ENCODE data around the gene CNTNAP5. TPM values are rescaled to one million over a fixed set of nuclear protein-coding genes. Genes with fewer than 3 reads are reported as not detected.

The CNTNAP5 gene
- total and polyA plus RNA-seq, 2 of the 4 experiments (the other 2 are of a cell fraction) = not detected

GRCh38 chr2:124713969-124714368, 688.9 kb downstream of the CNTNAP5 start:
- Histone ChIP-seq H3K9me3 (ENCODE audit: control insufficient read depth, insufficient read depth, low read length) (no peaks in the 10 kb centered on the region), H2BK20ac (ENCODE audit: low read depth, low read length) (no peak overlapping the region), H3K27me3 (ENCODE audit: control insufficient read depth, insufficient read depth, low read length) (no peaks in the 10 kb centered on the region), H3K9me1 (ENCODE audit: insufficient read depth, low read length) (no peaks in the 10 kb centered on the region), H4K5ac (ENCODE audit: low read depth, low read length) (no peak overlapping the region), H2BK15ac (ENCODE audit: low read depth, low read length) (no peak overlapping the region), H2BK5ac (ENCODE audit: low read depth, low read length, poor library complexity, severe bottlenecking) (no peak overlapping the region), H3K4me1 (ENCODE audit: control insufficient read depth, insufficient read depth, low read length) (no peaks in the 10 kb centered on the region), H2AK5ac (ENCODE audit: low read depth, low read length) (no peak overlapping the region), H3K18ac (ENCODE audit: low read depth, low read length) (no peak overlapping the region), H3K4ac (ENCODE audit: low read depth, low read length) (no peak overlapping the region), H3K36me3 (ENCODE audit: control insufficient read depth, insufficient read depth, low read length) (no peaks in the 10 kb centered on the region), H3K14ac (replicated peaks; ENCODE audit: low read depth, low read length) (no peak overlapping the region), H2BK120ac (ENCODE audit: low read depth, low read length) (no peak overlapping the region), H3K56ac (ENCODE audit: extremely low read depth, insufficient read depth, low read length) (no peak overlapping the region), H2AK9ac (replicated peaks; ENCODE audit: low read depth, low read length, poor library complexity) (no peak overlapping the region), H2AFZ (replicated peaks; ENCODE audit: low read length, poor library complexity) (no peak overlapping the region), H4K91ac (ENCODE audit: insufficient read depth, low read depth, low read length) (no peak overlapping the region), H3K27ac (ENCODE audit: insufficient read depth, low read length) (no peak overlapping the region), H3K4me3 (ENCODE audit: insufficient read depth, low read depth, low read length) (no peak overlapping the region), H3K4me2 (ENCODE audit: low read depth, low read length) (no peak overlapping the region), H3K79me1 (ENCODE audit: low read depth in 1 of 2, low read length in 2 of 2) (no peaks in the 10 kb centered on the region), H4K8ac (ENCODE audit: low read depth in 2 of 2, low read length in 2 of 2) (no peak overlapping the region), H3K9ac (ENCODE audit: low read depth, low read length) (no peak overlapping the region), H3K23ac (ENCODE audit: low read depth, low read length) (no peak overlapping the region), H4K20me1 (ENCODE audit: insufficient read depth, low read length) (no peaks in the 10 kb centered on the region)
- POLR2A ChIA-PET (ENCODE audit: unreplicated experiment) = no interaction called here
- dilution Hi-C loops (cut with HindIII; ENCODE audit: low sequenced_read_pairs, unreplicated experiment) = no loop called here
- CTCF ChIA-PET = no interaction called here
- no CpG with 5 or more reads among the region's 2 CpGs for WGBS, 2 experiments (ENCODE audit: extremely low coverage in 2 of 2, insufficient read length in 1 of 2)
- no peak for ATAC-seq (ENCODE audit: low read depth)
- no TSS peak for BruUV-seq (replicated peaks)
- in situ Hi-C loops (cut with MboI; ENCODE audit: low sequenced_read_pairs) = no loop called here
- intact Hi-C loops (cut with micrococcal nuclease) = no loop called here
- DNase-seq = no peak
- TF ChIP-seq MAFK (IDR thresholded peaks at IDR 0.05; ENCODE audit: low read depth, low read length) = no peak
- no peak for TF ChIP-seq RAD21 (IDR thresholded peaks at IDR 0.05; ENCODE audit: low read length)
- TF ChIP-seq CEBPB (IDR thresholded peaks at IDR 0.05; ENCODE audit: low read depth, low read length) = no peak
- TF ChIP-seq, protein P1, sequence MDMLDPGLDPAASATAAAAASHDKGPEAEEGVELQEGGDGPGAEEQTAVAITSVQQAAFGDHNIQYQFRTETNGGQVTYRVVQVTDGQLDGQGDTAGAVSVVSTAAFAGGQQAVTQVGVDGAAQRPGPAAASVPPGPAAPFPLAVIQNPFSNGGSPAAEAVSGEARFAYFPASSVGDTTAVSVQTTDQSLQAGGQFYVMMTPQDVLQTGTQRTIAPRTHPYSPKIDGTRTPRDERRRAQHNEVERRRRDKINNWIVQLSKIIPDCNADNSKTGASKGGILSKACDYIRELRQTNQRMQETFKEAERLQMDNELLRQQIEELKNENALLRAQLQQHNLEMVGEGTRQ (IDR thresholded peaks at IDR 0.05; ENCODE audit: low read depth, low read length) = no peak
- no peak for TF ChIP-seq MAZ (IDR thresholded peaks at IDR 0.05; ENCODE audit: borderline replicate concordance, low read depth, low read length)
- no peak for TF ChIP-seq BHLHE40 (IDR thresholded peaks at IDR 0.05; ENCODE audit: low read depth, low read length)
- TF ChIP-seq RCOR1 (IDR thresholded peaks at IDR 0.05; ENCODE audit: insufficient replicate concordance, low read length) = no peak
- no peak for TF ChIP-seq FOS (IDR thresholded peaks at IDR 0.05; ENCODE audit: low read depth, low read length)
- TF ChIP-seq MXI1 (IDR thresholded peaks at IDR 0.05; ENCODE audit: borderline replicate concordance, low read depth, low read length) = no peak
- no peak for TF ChIP-seq POLR2A (IDR thresholded peaks at IDR 0.05; ENCODE audit: low read depth, low read length)

All from IMR-90 (cell line).